ENCODE measurements around the gene PRSS33. TPM values are rescaled to one million over a fixed set of nuclear protein-coding genes. Genes with fewer than 3 reads are reported as not detected.

The PRSS33 gene
- total RNA-seq, 1 donor from 2014 or later = not detected

DNA sequence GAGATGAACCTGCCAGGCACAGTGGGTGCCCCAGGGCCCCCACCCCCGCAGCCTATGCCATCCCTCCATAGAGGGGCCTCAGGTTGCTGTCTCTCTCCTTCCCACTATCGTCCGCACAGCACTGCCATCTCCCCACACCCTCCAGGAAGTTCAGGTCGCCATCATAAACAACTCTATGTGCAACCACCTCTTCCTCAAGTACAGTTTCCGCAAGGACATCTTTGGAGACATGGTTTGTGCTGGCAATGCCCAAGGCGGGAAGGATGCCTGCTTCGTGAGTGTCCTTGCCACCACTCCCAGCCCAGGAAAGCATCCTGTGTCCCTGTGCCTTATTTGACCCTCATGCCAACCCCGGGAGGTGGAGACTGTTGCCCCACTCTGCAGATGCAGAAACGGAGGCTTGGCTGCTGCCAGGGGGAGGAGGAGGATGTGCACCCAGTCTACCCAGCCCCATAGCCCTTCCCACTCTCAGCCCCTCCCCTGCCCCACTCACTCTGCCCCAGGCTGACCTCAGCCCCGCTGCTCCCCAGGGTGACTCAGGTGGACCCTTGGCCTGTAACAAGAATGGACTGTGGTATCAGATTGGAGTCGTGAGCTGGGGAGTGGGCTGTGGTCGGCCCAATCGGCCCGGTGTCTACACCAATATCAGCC lies 33.6 kb upstream of the PRSS33 start:
- no peak for DNase-seq (ENCODE audit: low read depth)

DNA sequence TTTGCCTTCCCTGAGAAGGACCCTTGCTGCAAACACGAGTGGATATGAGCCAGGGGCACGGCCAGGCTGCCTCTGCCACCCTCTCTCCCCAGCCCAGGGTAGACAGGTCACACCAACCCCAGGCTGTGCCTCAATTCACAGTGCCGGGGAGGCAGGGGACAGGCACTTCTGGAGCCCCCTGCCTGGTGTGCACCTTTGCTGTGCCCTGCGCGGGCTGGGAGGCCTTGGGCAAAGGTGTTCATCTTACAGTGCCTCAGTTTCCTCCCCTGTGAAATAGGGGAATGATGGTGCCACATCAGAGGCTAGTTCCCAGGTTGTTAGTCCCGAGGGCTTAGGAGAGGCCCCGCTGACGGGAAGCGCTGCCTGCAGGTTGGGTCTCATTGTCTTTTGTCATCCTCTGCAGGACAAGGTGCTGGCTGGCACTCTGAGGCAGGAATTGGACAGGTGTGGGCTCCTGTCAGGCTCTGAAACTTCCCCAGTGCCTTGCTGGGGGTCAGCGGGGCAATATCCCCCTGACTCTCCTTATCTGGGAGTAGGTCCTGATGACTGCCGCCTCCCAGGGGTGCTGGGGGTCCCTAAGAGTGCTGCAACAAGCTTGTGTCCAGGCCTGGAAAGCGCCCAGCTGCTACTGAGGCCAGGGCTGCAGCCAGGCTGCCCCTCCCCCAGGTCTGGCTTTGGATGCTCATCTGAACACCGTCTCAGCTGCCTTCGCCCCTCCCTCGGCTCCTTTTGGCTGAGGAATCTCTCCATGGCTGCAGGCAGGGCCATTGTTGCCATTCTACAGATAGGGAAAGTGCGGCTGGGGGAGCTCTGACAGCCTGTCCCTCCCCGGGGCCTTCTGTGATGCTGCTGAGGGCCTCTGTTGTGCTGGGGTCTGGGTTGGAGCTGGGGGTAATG lies 32.8 kb upstream of the PRSS33 start:
- DNase-seq (ENCODE audit: low read depth) = no peak

DNA sequence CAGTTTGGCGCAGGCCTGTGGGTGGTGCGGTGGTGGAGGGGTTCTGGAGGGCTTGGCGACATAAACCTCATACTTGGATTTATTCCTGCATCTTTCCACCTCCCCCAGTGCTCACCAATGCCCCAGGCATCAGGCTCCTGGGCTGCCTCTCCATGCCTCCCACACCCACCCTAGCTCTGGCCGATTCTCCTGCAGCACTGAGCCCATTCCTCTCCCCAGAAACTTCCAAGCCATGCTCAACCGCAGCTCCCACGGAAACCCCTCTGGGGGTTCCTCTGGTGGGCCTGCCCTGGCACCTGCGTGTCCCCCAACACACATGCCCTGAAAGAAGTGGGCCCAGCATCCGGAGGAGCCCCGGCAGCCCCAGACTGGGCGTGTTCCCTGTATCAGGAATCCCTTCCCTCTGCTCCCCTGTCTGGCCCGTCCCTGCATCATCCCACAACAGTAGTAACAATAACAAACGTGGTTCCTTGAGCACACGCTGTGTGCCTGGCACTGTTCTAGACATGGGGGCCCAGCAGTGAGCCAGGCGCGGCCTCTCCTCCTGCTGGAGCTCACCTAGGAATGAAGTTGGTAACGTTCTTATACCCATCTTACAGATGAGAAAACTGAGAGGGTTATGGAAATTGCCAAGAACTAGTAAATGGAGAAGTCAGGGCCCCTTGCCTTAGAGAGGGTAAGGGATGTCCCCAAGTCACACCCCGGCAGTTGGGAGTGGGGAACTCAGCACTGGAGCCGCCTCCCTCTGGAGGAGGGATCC lies 32.0 kb upstream of the PRSS33 start:
- no peak for DNase-seq (ENCODE audit: low read depth)

DNA sequence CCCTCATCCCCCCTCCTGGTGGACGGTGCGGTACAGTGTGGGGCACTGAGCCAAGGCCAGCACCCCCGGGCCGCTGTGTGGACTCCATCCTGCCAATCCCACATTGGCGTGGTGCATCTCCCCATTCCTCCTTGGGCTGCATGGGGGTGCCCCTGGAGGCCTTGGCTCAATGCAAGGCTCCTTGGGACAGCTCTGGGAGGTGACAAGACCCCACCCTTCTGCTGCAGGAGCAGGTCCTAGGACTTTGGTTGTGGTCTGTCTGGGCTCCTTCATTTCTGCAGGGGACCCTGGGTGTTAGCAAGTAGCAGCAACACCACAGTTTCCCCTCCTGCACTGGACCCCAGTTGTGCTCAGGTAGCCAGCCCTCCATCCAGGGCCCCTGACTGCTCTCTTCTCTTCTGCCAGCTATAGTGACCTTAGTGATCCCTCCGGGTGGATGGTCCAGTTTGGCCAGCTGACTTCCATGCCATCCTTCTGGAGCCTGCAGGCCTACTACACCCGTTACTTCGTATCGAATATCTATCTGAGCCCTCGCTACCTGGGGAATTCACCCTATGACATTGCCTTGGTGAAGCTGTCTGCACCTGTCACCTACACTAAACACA lies 31.0 kb upstream of the PRSS33 start:
- DNase-seq (ENCODE audit: low read depth) = no peak

DNA sequence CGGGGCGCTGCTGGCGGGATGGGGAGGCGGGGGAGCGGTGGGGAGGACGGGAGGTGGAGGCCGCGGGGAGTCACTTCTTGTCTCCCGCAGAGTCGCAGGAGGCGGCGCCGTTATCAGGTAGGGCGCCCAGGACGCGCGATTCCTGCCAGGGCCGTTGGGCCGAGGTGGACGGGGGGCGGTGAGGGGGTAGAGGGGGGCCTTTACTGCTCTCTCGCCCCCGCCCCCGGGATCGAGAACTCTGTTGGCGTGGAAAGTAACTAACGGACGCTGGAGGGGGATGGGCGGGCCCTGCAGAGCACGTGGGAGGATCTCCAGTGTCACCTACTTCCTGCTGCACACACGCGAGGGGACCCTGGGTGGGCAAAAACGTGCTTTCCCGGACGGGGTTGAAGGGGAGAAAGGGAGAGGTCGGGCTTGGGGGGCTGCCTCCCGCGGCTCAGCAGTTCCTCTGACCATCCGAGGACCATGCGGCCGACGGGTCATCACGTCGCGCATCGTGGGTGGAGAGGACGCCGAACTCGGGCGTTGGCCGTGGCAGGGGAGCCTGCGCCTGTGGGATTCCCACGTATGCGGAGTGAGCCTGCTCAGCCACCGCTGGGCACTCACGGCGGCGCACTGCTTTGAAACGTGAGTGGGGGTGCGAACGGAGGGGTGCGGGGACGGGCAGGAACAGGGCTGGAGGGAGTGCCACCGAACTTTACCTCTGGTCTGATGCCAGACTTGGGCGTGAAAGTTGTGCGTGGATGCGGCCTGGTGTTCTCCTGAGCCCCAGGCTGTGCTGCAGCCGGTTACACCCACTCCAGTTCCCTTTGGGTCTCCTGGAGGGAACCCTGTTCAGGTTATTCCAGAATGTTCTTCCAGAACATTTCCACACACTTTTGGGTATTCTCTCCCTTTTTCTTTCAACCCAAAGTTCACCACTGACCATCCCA lies 30.2 kb upstream of the PRSS33 start:
- no peak for DNase-seq (ENCODE audit: low read depth)

DNA sequence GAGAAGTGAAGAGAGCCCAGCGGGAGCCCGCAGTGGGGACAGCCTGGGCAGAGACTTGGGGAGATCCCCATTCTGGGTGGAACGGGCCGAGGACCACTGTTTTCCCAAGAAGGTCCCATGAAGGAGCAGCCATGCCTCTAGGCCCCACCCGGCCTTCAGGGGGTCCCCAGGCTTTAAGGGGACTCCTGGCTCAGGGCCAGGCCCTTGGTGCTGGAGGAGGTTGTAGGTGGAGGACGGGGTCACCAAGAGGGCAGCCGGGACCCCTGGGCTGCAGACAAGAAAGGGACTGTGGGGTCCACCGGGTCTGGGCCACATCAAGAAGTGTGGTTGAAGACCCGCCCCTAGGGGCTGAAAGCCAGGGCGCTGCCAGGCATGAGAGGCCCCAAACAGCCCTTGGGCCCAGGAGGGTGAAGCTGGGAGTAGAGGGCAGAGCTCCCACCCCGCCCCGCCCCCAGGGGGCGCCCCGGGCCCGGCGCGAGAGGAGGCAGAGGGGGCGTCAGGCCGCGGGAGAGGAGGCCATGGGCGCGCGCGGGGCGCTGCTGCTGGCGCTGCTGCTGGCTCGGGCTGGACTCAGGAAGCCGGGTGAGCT lies 29.5 kb upstream of the PRSS33 start, which contains the start of gene PRSS21:
Gene PRSS21 (plus strand): TSS at position 487 of the 589 bp plus-strand sequence. CDS start 32 bp downstream, at position 519.
- no peak for DNase-seq (ENCODE audit: low read depth)

DNA sequence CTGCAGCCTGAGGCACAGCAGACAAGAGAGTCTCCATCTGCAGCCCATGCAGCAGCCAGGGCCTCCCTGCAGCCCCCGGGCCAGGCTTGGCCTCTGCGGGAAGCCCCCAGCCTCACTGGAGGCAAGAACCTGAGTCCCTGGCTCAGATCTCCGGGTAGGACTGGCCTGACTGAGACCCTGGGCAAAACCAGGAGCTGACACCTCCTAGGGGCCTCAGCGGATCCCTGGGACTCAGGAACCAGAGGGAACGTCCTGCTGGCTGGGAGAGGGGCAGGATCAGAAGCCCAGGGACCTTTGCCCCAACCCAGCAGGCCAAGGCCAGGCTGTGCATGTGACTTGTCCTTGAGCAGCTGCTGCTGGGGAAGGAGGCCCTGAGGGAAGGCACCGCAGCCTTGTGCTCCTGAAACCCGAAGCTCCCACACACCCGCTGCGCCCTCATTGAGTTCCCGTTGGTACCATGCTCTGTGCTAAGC lies 28.0 kb upstream of the PRSS33 start:
- no peak for DNase-seq (ENCODE audit: low read depth)

DNA sequence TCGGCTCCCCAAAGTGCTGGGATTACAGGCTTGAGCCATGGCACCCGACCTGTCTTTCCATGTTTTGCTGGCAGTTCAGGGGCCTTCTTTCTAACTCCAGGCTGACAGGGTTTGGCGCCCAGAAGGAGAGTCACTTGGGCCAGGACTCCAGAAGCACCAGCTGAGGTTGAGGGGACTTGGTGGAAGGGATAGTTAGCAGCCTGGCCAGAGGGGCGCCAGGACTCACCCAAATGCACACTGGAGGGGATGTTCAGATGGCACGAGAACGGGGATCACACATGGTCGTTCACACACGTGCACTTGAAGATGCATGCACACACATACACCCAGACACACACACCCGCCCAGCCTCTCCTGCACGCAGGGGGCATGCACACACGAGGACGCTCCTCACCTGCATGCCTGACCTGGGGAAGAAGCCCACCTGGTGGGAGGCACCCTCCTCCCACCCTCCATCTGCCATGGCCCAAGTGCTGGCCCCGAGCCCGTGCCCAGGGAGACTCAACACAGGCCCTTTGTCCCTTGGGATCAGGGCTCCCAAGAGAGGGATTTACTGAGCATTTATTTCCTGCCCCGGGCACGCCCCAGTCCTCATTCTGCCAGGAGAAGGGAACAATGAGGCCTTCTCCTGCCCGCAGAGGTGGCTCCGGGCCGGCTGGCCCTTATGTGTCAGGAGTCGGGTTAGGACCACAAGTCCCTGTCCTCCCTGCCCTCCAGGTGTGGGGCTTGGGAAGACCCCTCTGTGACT lies 27.4 kb upstream of the PRSS33 start:
- no peak for DNase-seq (ENCODE audit: low read depth)

DNA sequence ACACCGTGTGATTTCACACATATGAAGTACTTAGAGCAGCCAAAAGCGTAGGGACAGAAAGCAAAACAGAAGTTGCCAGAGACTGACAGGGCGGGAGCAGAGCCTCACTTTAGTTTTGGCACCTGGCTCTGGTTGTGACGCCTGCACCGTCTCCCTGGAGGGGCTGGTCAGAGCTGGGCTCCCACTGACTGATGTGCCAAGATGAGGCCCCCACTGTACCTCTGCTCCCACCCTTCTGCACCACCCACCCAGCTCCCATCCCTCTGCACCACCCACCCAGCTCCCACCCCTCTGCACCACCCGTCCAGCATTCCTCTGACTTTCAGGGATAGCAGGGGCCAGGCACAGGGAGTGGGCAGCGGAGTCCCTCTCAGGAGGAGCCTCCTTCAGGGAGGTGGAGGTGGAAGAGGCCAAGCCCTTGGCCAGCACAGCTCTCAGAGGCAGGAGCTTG lies 26.4 kb upstream of the PRSS33 start:
- DNase-seq (ENCODE audit: low read depth) = no peak

DNA sequence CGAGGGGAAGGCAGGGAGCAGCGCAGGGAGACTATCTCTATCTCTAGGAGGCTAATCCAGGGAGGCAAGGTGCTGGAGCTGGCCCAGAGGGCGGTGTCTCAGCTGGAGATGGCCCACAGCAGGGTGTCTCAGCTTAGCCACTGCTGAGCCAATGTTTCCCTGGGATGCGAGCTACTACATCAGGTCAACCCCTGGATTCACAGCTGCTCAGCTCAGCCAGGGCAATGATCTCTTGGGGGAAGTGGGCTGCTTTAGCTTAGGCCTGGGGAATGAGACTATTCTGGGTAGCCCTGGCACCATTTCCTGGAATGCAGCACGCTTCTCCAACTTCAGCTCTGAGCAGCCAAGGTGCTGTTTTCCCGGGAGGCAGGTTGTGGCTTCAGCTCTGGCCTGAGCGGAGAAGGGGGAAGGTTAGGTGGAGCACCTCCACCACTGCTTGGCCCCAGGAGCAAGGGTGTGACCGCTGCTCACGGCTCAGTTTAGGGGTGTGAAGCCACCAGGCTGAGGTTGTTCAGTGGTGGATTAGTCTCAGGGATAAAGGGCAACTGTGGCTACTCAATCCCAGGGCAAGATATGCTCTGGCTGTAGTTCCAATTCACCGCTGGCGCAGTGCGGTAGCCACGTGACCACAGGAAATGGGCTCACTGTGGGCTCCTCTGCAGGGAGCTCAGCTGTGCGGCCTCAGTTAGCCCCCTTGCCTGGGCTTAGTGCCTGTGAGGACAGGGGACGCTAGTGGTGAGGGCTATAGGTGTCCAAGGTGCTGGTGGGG lies 24.5 kb upstream of the PRSS33 start:
- DNase-seq (ENCODE audit: low read depth) = no peak

DNA sequence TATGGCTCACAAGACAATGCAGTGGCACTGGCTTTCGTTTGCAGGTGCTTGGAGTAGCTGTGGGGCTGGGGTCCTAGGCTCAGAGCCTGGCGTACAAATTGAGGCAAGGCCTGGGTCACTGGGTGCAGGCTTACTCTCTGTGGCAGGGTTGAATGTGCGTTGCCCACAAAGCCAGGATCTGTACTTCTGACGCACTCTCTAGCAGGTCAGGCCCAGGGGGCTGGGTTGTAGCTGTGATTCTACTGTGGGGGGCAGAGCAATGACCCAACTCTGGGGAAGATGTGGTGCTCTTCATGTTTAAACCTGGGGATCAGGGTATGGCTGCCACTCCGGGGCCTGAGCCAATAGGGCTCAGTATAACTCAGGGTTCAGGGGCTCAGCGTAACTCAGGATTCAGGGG lies 23.3 kb upstream of the PRSS33 start:
- DNase-seq (ENCODE audit: low read depth) = no peak

DNA sequence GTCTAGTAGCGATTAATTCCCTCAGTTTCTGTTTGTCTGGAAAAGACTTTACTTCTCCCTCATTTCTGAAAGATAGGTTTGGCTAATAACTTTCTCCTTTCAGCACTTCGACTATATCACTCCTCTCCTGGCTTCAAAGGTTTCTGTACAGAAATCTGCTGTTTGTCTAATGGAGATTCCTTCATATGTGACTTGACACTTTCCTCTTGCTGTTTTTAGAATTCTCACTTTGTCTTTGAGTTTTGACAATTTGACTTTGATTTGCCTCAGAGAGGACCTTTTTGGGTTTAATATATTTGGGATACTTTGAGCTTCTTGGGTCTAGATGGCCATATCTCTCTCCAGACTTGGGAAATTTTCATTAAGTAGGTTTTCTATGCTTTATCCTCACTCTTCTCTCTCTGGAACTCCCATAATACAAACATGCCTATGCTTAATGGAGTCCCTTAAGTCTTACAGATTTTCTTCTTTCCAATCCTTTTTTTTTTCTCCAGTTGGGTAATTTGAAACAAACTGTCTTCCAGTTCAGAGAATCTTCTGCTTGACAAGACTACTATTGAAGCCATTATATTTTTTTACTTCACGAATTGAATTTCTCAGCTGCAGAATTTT lies 21.9 kb upstream of the PRSS33 start:
- DNase-seq (ENCODE audit: low read depth) = no peak

DNA sequence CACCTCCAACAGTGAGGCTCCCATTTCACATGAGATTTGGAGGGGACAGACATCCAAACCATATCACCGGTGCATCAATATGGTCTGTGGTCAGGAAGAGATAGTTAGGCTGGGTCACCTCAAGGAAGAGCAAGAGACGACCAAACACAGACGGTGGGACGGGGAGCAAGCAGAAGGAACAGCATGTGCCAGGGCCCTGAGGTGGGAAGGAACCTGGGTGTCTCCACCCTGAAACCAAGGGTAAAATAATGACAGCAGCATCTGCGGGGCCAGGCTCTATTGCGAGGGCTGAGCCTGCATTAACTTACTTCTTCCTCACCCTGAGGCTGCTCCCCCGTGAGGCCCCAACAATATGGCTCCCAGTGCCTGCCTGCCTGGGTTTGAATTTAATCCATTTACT lies 20.8 kb upstream of the PRSS33 start:
- DNase-seq (ENCODE audit: low read depth) = no peak

DNA sequence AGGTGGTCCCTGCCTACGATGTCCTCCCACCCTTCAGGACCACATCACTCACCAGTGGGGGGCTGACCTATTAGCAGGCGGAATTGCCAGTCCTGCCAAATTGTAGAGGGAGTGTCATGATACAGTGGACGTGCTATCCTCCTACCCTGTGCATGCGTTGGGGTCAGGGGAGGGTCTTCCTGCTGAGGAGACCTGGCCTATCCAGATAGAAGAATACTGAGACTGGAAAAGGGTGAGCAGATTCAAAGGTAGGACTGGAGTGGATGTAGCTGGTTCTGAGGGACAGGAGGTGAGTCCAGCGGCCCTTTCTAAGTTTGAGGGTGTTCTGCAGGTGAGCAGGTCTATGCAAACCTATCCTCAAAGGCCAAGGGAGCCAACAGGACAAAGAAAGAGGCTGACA lies 18.9 kb upstream of the PRSS33 start:
- no peak for DNase-seq (ENCODE audit: low read depth)

DNA sequence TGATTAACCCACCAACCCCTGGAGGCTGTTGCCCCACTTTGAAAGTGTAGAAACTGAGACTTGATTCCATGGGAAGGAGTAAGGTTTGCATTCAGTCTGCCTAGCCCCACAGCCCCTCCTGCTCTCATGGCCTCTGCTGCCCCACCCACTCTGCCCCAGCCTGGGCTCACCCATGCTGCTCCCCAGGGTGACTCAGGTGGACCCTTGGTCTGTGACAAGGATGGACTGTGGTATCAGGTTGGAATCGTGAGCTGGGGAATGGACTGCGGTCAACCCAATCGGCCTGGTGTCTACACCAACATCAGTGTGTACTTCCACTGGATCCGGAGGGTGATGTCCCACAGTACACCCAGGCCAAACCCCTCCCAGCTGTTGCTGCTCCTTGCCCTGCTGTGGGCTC lies 17.4 kb upstream of the PRSS33 start:
- no peak for DNase-seq (ENCODE audit: low read depth)

DNA sequence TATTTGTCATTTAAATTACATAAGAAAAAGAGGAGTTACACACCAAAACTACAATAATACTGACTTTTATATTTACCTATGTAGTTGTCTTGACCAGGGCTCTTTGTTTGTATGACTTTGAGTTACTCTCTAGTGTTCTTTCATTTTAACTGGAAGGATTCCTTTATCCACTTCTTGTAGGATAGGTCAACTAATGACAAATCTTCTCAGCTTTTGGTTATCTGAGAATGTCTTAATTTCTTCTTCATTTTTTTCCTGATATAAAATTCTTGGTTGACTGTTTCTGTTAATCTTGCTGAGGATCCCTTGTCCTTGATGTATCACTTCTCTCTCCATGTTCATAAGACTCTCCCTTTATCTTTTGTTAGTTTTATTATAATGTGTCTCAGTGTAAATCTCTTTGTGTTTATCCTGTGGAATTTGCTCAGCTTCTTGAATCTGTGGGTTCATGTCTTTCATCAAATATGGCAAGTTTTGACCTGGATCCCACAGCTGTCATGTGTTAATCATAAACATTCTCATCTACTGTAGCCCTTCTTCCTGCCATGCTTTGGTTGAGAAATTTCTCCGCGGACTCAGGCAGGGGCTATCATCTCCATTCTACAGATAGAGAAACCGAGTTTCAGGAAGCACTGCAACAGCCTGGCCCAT lies 16.3 kb upstream of the PRSS33 start:
- DNase-seq (ENCODE audit: low read depth) = no peak

DNA sequence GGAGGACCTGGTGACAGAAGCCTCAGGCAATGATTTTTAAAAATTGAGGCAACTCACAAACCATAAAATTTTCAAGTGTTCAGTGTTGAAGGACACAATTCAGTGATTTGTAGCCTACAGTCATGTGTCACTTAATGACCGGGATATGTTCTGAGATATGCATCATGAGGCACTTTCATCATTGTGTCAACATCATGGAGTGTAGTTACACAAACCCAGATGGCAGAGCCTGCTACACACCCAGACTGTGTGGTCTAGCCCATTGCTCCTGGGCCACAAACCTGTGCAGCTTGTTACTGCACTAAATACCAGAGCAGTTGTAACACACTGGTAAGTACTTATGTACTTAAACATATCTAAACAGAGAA lies 12.5 kb upstream of the PRSS33 start:
- DNase-seq (ENCODE audit: low read depth) = peak; percentile 69

All from renal cortical epithelial cell (primary cell).